Trophoblast cell (in vitro differentiated cells and primary cell): ENCODE measurements around the gene UNC45B.
A peak's percentile ranks its signal among the peaks of the same experiment; 100 is the strongest.

Experiments
- DNase-seq, 2 donors: peaks; one replicate each; pipeline ENCODE4 v3.0.0-alpha.2; 2016
- H2AFZ ChIP-seq: 2 replicates; pipeline ENCODE4 v1.6.1; 2013; ENCODE audit warnings: low read length, moderate library complexity, mild to moderate bottlenecking; ENCODE audit not compliant: insufficient read depth, poor library complexity
- H2AK5ac ChIP-seq: 2 replicates; pipeline ENCODE4 v1.6.1; 2013; ENCODE audit warnings: mild to moderate bottlenecking, low read length
- H2BK120ac ChIP-seq: 2 replicates; pipeline ENCODE4 v1.6.1; 2013; ENCODE audit warnings: low read length, mild to moderate bottlenecking, moderate library complexity; ENCODE audit not compliant: insufficient read depth, poor library complexity
- H2BK12ac ChIP-seq: 2 replicates; pipeline ENCODE4 v1.6.1; 2013; ENCODE audit warnings: mild to moderate bottlenecking, low read length, moderate library complexity
- H2BK5ac ChIP-seq: 2 replicates; pipeline ENCODE4 v1.6.1; 2013; ENCODE audit warnings: low read length, low read depth, moderate library complexity, mild to moderate bottlenecking; ENCODE audit not compliant: poor library complexity
- H3K14ac ChIP-seq: 2 replicates; pipeline ENCODE4 v1.6.1; 2013; ENCODE audit warnings: mild to moderate bottlenecking, low read length
- H3K18ac ChIP-seq: 2 replicates; pipeline ENCODE4 v1.6.1; 2013; ENCODE audit warnings: mild to moderate bottlenecking, low read length
- H3K23ac ChIP-seq: 2 replicates; pipeline ENCODE4 v1.6.1; 2013; ENCODE audit warnings: low read length
- H3K27ac ChIP-seq: 2 replicates; pipeline ENCODE4 v1.5.1; 2013; ENCODE audit warnings: low read depth, mild to moderate bottlenecking, inconsistent platforms, low read length, moderate library complexity
- H3K27me3 ChIP-seq: 2 replicates; pipeline ENCODE4 v1.6.1; 2013; ENCODE audit warnings: inconsistent platforms, mild to moderate bottlenecking, low read length, moderate library complexity; ENCODE audit not compliant: insufficient read depth
- H3K36me3 ChIP-seq, 2 experiments: 1 replicate in 1 of 2; 2 replicates in 1 of 2; pipeline ENCODE4 v1.6.1; 2013; ENCODE audit warnings: low read length in 2 of 2, mild to moderate bottlenecking in 2 of 2, moderate library complexity in 1 of 2; ENCODE audit not compliant: insufficient read depth in 2 of 2, control insufficient read depth in 1 of 2
- H3K4ac ChIP-seq: 2 replicates; pipeline ENCODE4 v1.6.1; 2013; ENCODE audit warnings: low read depth, mild to moderate bottlenecking, low read length, moderate library complexity
- H3K4me1 ChIP-seq, 2 experiments: 1 replicate in 1 of 2; 2 replicates in 1 of 2; pipeline ENCODE4 v1.6.1; 2013; ENCODE audit warnings: low read length in 2 of 2, mild to moderate bottlenecking in 2 of 2, moderate library complexity in 1 of 2; ENCODE audit not compliant: insufficient read depth in 2 of 2, control insufficient read depth in 1 of 2
- H3K4me2 ChIP-seq: 2 replicates; pipeline ENCODE4 v1.6.1; 2013; ENCODE audit warnings: inconsistent platforms, mild to moderate bottlenecking, low read length, moderate library complexity
- H3K4me3 ChIP-seq: 2 replicates; pipeline ENCODE4 v1.5.1; 2013; ENCODE audit warnings: mild to moderate bottlenecking, low read depth, low read length, inconsistent platforms
- H3K79me1 ChIP-seq: one replicate; pipeline ENCODE4 v1.6.1; 2013; ENCODE audit warnings: low read length
- H3K79me2 ChIP-seq: 2 replicates; pipeline ENCODE4 v1.6.1; 2013; ENCODE audit warnings: low read length, mild to moderate bottlenecking; ENCODE audit not compliant: control insufficient read depth, insufficient read depth, poor library complexity
- H3K9ac ChIP-seq: 2 replicates; pipeline ENCODE4 v1.6.1; 2013; ENCODE audit warnings: mild to moderate bottlenecking, low read length
- H3K9me3 ChIP-seq: 2 replicates; pipeline ENCODE4 v1.6.1; 2013; ENCODE audit warnings: low read depth, mild to moderate bottlenecking, control low read depth, inconsistent platforms, low read length; ENCODE audit not compliant: insufficient read depth
- H4K12ac ChIP-seq: 2 replicates; pipeline ENCODE4 v1.6.1; 2013; ENCODE audit warnings: low read depth, mild to moderate bottlenecking, low read length, moderate library complexity
- H4K8ac ChIP-seq: 2 replicates; pipeline ENCODE4 v1.6.1; 2013; ENCODE audit warnings: low read depth, mild to moderate bottlenecking, low read length, moderate library complexity
- H4K91ac ChIP-seq: one replicate; pipeline ENCODE4 v1.6.1; 2013; ENCODE audit warnings: low read depth, mild to moderate bottlenecking, low read length, moderate library complexity
- WGBS: extraction: QIAGEN DNeasy Blood & Tissue Kit; methylation state at CpG from one replicate; pipeline ENCODE4 v1.1.7; 2013; ENCODE audit warnings: missing lambda C conversion rate; ENCODE audit not compliant: insufficient read length, insufficient coverage; ENCODE audit errors: extremely low coverage; 5-methylcytosine and 5-hydroxymethylcytosine counted together

UNC45B gene

DNA sequence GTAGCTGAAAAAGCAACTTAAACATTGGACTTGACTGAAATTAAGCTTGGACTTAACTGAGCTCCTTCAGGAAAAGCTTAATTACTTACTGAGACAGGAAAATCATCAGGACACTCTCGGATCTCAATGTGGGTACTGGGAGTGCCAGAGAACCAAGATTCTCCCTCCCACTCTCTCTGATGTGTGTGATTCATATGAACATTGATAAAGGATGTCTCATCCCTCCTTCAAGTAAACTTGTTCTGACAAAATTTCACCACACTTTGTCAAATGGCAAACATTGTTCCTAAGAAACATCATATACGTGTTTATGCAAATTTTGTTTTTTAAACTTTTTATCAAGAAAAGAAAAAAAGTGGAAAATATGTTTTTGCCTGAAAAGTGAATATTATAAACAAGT, 91.2 kb downstream of the UNC45B start:
- no CpG with 5 or more reads among the region's 2 CpGs for WGBS
- H2BK120ac ChIP-seq: no peak overlapping the region

More for the DNA sequence above, 91.2 kb downstream of the UNC45B start:
- no peak overlapping the region for H2BK5ac ChIP-seq
- no peaks in the 10 kb centered on the region for H3K27me3 ChIP-seq
- no peak overlapping the region for H3K18ac ChIP-seq
- H3K79me2 ChIP-seq: peaks cover 5% of the 10 kb centered on the region
- no peak overlapping the region for H3K23ac ChIP-seq
- H3K4me1 ChIP-seq: peaks cover 2 to 6% of the 10 kb centered on the region in 2 experiments
- no peak overlapping the region for H3K4ac ChIP-seq
- H3K79me1 ChIP-seq: peaks cover 8% of the 10 kb centered on the region
- H2AFZ ChIP-seq: no peak overlapping the region
- H4K91ac ChIP-seq: no peak overlapping the region
- H3K27ac ChIP-seq: no peak overlapping the region
- H2AK5ac ChIP-seq: no peak overlapping the region
- DNase-seq: peak in 1 of 2 donors; percentile 39
- no peaks in the 10 kb centered on the region for H3K36me3 ChIP-seq
- no peak overlapping the region for H2BK12ac ChIP-seq
- H4K12ac ChIP-seq: no peak overlapping the region
- H3K4me3 ChIP-seq: no peak overlapping the region
- H3K9me3 ChIP-seq: no peaks in the 10 kb centered on the region
- no peak overlapping the region for H4K8ac ChIP-seq
- no peak overlapping the region for H3K4me2 ChIP-seq
- H3K14ac ChIP-seq: no peak overlapping the region
- no peak overlapping the region for H3K9ac ChIP-seq
